ENCODE data around the gene SIRT1. TPM values are rescaled to one million over a fixed set of nuclear protein-coding genes. Genes with fewer than 3 reads are reported as not detected.
A peak's percentile ranks its signal among the peaks of the same experiment; 100 is the strongest.

The SIRT1 gene
- polyA plus RNA-seq, 3 donors: 4.4 to 8.4 (median 8.3) TPM

GRCh38 chr10:67935223-67935622 lies 50.8 kb downstream of the SIRT1 start:
- H3K79me2 ChIP-seq (ENCODE audit: insufficient read depth, low read length): no peaks in the 10 kb centered on the region
- H3K36me3 ChIP-seq (replicated peaks in 1 of 2; ENCODE audit: control insufficient read depth in 1 of 2, insufficient read depth in 2 of 2, low read length in 2 of 2): peaks cover 47 to 76% of the 10 kb centered on the region in 2 donors
- H3K4me1 Mint-ChIP-seq: peaks cover 14% of the 10 kb centered on the region
- H3K9ac ChIP-seq (ENCODE audit: insufficient read depth, low read length, poor library complexity, severe bottlenecking): no peak overlapping the region
- peaks cover 36 to 68% of the 10 kb centered on the region in 2 donors for H3K36me3 Mint-ChIP-seq
- H3K27ac ChIP-seq (ENCODE audit: low read depth in 1 of 2, low read length in 2 of 2): peak overlapping the region in 1 of 2 donors; percentile 79
- no peaks in the 10 kb centered on the region for H4K20me1 ChIP-seq (ENCODE audit: insufficient read depth, low read length)
- no peaks in the 10 kb centered on the region for H3K9me3 ChIP-seq (replicated peaks in 1 of 2; ENCODE audit: control insufficient read depth in 1 of 2, insufficient read depth in 1 of 2, low read length in 2 of 2)
- H3K27me3 Mint-ChIP-seq (ENCODE audit: low read depth in 3 of 3): no peaks in the 10 kb centered on the region
- H3K4me1 ChIP-seq (ENCODE audit: control insufficient read depth in 1 of 2, insufficient read depth in 2 of 2, low read length in 2 of 2): peaks cover 12 to 14% of the 10 kb centered on the region in 2 donors
- no peak for DNase-seq
- no peak overlapping the region for H3K4me3 Mint-ChIP-seq
- H3K4me2 ChIP-seq (replicated peaks; ENCODE audit: extremely low read depth, low read length, poor library complexity, severe bottlenecking): no peak overlapping the region
- 98% methylated on average over 6 of the region's 9 CpGs for WGBS (ENCODE audit: insufficient coverage)
- H2AFZ ChIP-seq (ENCODE audit: insufficient read depth, low read depth, low read length, poor library complexity, severe bottlenecking): no peak overlapping the region
- H3K4me3 ChIP-seq (replicated peaks in 1 of 3; ENCODE audit: low read depth in 2 of 3, low read length in 3 of 3): no peak overlapping the region
- no peaks in the 10 kb centered on the region for H3K9me3 Mint-ChIP-seq
- TF ChIP-seq CTCF (IDR thresholded peaks at IDR 0.05): no peak
- intact Hi-C loops (cut with micrococcal nuclease): no loop called here
- no peaks in the 10 kb centered on the region for H3K27me3 ChIP-seq (ENCODE audit: control insufficient read depth in 2 of 2, insufficient read depth in 2 of 2, low read length in 2 of 2)
- H3K27ac Mint-ChIP-seq: peak overlapping the region in 6 of 7 donors; percentile 2 to 83 (median 37)

GRCh38 chr10:67936416-67936815 lies 52.0 kb downstream of the SIRT1 start:
- intact Hi-C loops (cut with micrococcal nuclease): no loop called here
- H2AFZ ChIP-seq (ENCODE audit: insufficient read depth, low read depth, low read length, poor library complexity, severe bottlenecking): no peak overlapping the region
- H3K9me3 ChIP-seq (replicated peaks in 1 of 2; ENCODE audit: control insufficient read depth in 1 of 2, insufficient read depth in 1 of 2, low read length in 2 of 2): no peaks in the 10 kb centered on the region
- H3K27ac Mint-ChIP-seq: no peak overlapping the region
- H3K9me3 Mint-ChIP-seq: no peaks in the 10 kb centered on the region
- peaks cover 12 to 14% of the 10 kb centered on the region in 2 donors for H3K4me1 ChIP-seq (ENCODE audit: control insufficient read depth in 1 of 2, insufficient read depth in 2 of 2, low read length in 2 of 2)
- H3K27me3 ChIP-seq (ENCODE audit: control insufficient read depth in 2 of 2, insufficient read depth in 2 of 2, low read length in 2 of 2): no peaks in the 10 kb centered on the region
- no peaks in the 10 kb centered on the region for H4K20me1 ChIP-seq (ENCODE audit: insufficient read depth, low read length)
- no peaks in the 10 kb centered on the region for H3K27me3 Mint-ChIP-seq (ENCODE audit: low read depth in 3 of 3)
- H3K4me3 Mint-ChIP-seq: no peak overlapping the region
- peaks cover 37 to 74% of the 10 kb centered on the region in 2 donors for H3K36me3 ChIP-seq (replicated peaks in 1 of 2; ENCODE audit: control insufficient read depth in 1 of 2, insufficient read depth in 2 of 2, low read length in 2 of 2)
- TF ChIP-seq CTCF (IDR thresholded peaks at IDR 0.05): no peak
- H3K36me3 Mint-ChIP-seq: peaks cover 35 to 63% of the 10 kb centered on the region in 2 donors
- no peaks in the 10 kb centered on the region for H3K79me2 ChIP-seq (ENCODE audit: insufficient read depth, low read length)
- H3K9ac ChIP-seq (ENCODE audit: insufficient read depth, low read length, poor library complexity, severe bottlenecking): no peak overlapping the region
- no peak overlapping the region for H3K27ac ChIP-seq (ENCODE audit: low read depth in 1 of 2, low read length in 2 of 2)
- DNase-seq: no peak
- H3K4me2 ChIP-seq (replicated peaks; ENCODE audit: extremely low read depth, low read length, poor library complexity, severe bottlenecking): no peak overlapping the region
- H3K4me1 Mint-ChIP-seq: peaks cover 14% of the 10 kb centered on the region
- no peak overlapping the region for H3K4me3 ChIP-seq (replicated peaks in 1 of 3; ENCODE audit: low read depth in 2 of 3, low read length in 3 of 3)
- no CpG with 5 or more reads among the region's 1 CpG for WGBS (ENCODE audit: insufficient coverage)

Data from CD14-positive monocyte (primary cell).